Esophagus (tissue), 2 donors: Measurements from ENCODE around the gene MMD2. TPM values are rescaled to one million over a fixed set of nuclear protein-coding genes. Genes with fewer than 3 reads are reported as not detected.

Source experiments
- H3K27ac ChIP-seq, 2 donors: one replicate each; pipeline ENCODE4 v1.5.1; 2013; ENCODE audit warnings: low read depth in 2 of 2, mild to moderate bottlenecking in 2 of 2, inconsistent platforms in 1 of 2, low read length in 1 of 2, moderate library complexity in 1 of 2
- H3K27me3 ChIP-seq, 2 donors: one replicate each; pipeline ENCODE4 v1.6.1; 2013; ENCODE audit warnings: low read length in 2 of 2, control low read depth in 1 of 2, mild to moderate bottlenecking in 1 of 2; ENCODE audit not compliant: insufficient read depth in 2 of 2, control insufficient read depth in 1 of 2
- H3K36me3 ChIP-seq, 2 donors: one replicate each; pipeline ENCODE4 v1.6.1; 2013; ENCODE audit warnings: low read length in 1 of 2; ENCODE audit not compliant: control insufficient read depth in 2 of 2, insufficient read depth in 2 of 2
- H3K4me1 ChIP-seq, 2 donors: one replicate each; pipeline ENCODE4 v1.6.1; 2013; ENCODE audit warnings: low read length in 1 of 2; ENCODE audit not compliant: control insufficient read depth in 2 of 2, insufficient read depth in 2 of 2
- H3K4me3 ChIP-seq, 2 donors: one replicate each; pipeline ENCODE4 v1.5.1; 2013; ENCODE audit warnings: low read length in 2 of 2, mild to moderate bottlenecking in 2 of 2, low read depth in 1 of 2, moderate library complexity in 1 of 2
- H3K9me3 ChIP-seq, 2 donors: one replicate each; pipeline ENCODE4 v1.6.1; 2013; ENCODE audit warnings: mild to moderate bottlenecking in 2 of 2, low read depth in 1 of 2, low read length in 1 of 2, moderate library complexity in 1 of 2; ENCODE audit not compliant: control insufficient read depth in 2 of 2, insufficient read depth in 1 of 2
- WGBS, 2 donors: extraction: QIAGEN DNeasy Blood & Tissue Kit; methylation state at CpG; one replicate each; pipeline ENCODE4 v1.1.7; 2013; 5-methylcytosine and 5-hydroxymethylcytosine counted together
- polyA plus RNA-seq, 2 donors: library from polyadenylated mRNA; stranded (reverse); fragments of 200-250 nt; gene quantifications; one replicate each; pipeline ENCODE4 v1.2.3, GENCODE V29; 2013
- donor health status: healthy with polysubstance abuse.
- donor health status: Bipolar disorder and iron deficiency.

MMD2 gene, protein sequence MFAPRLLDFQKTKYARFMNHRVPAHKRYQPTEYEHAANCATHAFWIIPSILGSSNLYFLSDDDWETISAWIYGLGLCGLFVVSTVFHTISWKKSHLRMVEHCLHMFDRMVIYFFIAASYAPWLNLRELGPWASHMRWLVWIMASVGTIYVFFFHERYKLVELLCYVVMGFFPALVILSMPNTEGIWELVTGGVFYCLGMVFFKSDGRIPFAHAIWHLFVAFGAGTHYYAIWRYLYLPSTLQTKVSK
- not detected for polyA plus RNA-seq

DNA sequence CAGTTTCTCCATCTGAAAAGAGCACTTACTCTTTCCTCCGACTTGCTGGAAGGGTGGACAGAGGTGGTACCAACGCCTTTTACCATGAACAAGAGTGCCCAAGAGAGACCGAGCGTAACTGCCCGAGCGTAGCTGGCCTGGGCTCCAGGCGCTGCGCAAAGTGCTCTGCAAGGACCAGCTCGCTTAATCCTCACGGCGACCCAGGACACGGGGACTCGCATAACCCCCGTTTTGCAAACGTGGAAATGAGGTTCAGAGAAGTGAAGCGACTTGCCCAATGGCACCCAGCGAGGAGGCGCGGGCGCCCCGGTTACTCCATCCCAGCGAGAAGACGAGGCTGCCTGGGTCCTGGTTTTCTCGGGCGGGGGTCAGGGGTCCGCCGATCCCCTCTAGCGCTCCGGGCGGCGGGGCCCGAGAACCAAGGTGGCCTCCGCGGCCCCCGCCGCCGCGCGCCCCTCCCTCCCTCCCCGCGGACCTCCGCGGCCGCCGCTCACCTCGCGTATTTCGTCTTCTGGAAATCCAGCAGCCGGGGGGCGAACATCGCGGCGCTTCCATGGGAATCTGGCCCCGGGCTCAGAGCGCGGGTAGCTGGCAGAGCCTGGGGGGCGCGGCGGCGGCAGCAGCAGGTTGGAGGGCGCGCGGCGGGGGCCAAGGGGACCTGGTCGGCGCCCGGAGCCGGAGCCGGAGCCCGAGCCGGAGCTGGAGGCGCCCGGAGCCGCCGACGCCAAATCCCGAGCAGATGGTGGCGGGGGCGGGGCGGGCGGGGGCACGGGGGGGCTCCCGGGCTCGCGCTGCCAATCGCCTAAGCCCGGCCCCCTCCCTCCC is at the start of gene MMD2:
Gene MMD2 (minus strand): TSS at position 711 of the 825 bp plus-strand sequence. CDS start 170 bp downstream, at position 541.
- peak within 1 kb of the TSS in 1 of 2 donors; percentile 40 for H3K4me3 ChIP-seq
- H3K36me3 ChIP-seq = no peaks in the 10 kb centered on the region
- H3K4me1 ChIP-seq = no peaks in the 10 kb centered on the region
- H3K9me3 ChIP-seq = no peaks in the 10 kb centered on the region
- 5% methylated on average over 53 to 87 of the region's 87 CpGs for WGBS, 2 donors
- no peak within 1 kb of the TSS for H3K27ac ChIP-seq
- peaks cover 0 to 3% of the 10 kb centered on the region in 2 donors for H3K27me3 ChIP-seq

DNA sequence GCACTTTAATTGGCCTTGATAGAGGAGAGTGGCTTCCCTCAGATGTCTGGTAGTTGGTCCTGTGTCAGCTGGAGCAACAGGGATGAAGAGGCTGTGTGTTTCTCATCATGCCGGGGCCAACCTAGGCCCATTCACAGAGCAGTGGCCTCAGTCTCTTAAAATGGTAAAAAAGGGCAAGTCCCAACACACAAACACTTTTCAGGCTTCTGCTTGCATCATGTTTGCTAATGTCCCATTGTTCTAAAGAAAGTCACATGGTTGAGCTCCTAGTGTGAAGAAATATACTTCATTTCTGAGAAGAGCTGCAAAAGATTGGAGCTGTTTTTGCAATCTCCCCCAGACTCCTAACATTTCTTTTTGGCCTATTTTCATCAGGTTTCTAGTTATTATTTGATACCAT is 46.1 kb upstream of the MMD2 start:
- Histone ChIP-seq H3K36me3 (no peaks in the 10 kb centered on the region), H3K27ac (no peak overlapping the region)
- 47 to 71% methylated on average over 1 of the region's 1 CpG for WGBS, 2 donors

DNA sequence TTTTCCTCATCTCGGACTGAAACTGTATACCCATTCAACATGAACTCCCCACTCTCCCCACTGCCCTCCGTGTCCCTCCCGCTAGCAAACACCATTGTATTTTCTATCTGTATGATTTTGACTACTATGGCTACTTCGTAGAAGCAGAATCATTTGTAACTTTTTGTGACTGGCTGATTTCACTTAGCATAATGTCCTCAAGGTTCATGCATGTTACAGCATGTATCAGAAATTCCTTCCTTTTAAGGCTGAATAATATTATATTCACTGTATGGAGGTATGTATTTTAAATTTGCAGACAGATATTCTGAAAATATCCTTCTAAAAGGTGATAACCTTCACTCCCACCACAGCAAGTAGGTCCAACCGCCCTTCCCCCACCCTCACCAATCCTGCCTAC is 42.9 kb upstream of the MMD2 start:
- Histone ChIP-seq H3K9me3 (no peaks in the 10 kb centered on the region), H3K36me3 (peaks cover 0 to 6% of the 10 kb centered on the region in 2 donors), H3K4me3 (no peak overlapping the region), H3K4me1 (no peaks in the 10 kb centered on the region), H3K27me3 (no peaks in the 10 kb centered on the region), H3K27ac (peak overlapping the region in 1 of 2 donors; percentile 13)
- 65 to 71% methylated on average over 5 of the region's 5 CpGs for WGBS, 2 donors

More for the DNA sequence above, 46.1 kb upstream of the MMD2 start:
- Histone ChIP-seq H3K9me3 (no peaks in the 10 kb centered on the region), H3K4me1 (no peaks in the 10 kb centered on the region), H3K27me3 (no peaks in the 10 kb centered on the region), H3K4me3 (no peak overlapping the region)

DNA sequence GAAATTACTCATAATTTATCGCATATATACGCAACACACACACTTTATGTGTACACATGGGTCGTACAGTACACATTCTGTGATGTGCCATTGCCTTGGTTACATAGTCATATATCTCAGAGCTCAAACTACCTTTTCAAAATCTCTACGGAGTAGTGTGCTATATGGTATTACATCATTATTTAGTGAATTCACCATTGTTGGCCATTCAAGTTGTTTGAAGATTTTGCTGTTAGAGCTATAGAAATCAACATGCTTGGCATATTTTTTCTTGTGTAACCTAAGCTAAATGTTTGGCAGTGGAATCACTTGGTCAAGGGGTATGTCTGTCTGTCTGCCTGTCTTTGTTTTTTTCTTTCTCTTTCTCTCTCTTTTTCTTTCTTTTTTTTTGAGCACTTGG is 42.0 kb upstream of the MMD2 start:
- Histone ChIP-seq H3K9me3 (no peaks in the 10 kb centered on the region), H3K27me3 (no peaks in the 10 kb centered on the region), H3K4me3 (no peak overlapping the region), H3K36me3 (peaks cover 0 to 14% of the 10 kb centered on the region in 2 donors), H3K27ac (no peak overlapping the region), H3K4me1 (no peaks in the 10 kb centered on the region)
- 85 to 90% methylated on average over 4 of the region's 4 CpGs for WGBS, 2 donors

DNA sequence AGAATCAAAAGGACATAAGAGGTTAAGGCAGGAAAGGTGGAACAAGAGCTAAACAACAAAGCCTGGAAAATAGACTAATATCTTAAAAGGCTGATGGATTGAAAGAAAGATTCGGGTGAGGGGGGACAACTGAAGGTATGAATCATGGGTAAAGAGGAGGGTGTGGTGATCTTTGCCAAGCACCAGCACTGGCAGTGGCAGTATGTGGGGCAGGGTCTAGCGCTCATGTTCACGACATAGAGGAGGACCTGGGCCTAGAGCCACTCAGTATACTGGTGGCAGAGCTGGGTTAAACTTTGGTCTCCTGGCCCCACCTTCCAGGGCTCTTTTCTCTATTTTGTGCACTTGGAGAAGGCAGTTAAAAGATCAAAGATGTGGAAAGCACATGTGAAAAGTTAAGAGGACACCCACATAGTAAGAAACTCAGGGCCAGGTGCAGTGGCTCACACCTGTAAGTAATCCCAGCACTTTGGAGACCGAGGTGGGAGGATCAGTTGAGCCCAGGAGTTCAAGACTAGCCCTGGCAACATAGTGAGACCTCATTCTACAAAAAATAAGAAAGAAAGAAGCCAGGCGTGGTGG is 40.5 kb upstream of the MMD2 start:
- Histone ChIP-seq H3K4me3 (no peak overlapping the region), H3K9me3 (no peaks in the 10 kb centered on the region), H3K36me3 (peaks cover 0 to 26% of the 10 kb centered on the region in 2 donors), H3K27ac (no peak overlapping the region), H3K4me1 (no peaks in the 10 kb centered on the region), H3K27me3 (no peaks in the 10 kb centered on the region)
- WGBS, 2 donors = 92 to 95% methylated on average over 5 of the region's 5 CpGs

DNA sequence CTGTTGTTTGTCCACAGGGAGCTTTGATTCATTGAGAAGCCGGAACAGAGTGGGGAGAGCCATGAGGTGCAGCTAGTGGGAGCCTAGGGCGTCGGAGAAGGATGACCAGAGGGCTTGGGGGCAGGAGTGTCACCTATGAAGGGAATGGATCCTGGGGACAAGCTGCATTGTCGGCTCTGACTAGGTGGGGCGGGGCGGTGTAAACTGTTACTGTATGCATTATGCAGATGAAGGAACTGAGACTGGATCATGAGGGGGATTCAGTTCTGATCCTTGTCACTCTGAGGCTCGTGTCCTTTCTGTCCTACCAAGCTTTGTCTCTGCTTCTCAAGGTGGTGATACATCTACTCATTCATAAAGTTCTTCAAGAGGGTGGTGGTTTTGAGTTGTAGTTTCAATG is 39.9 kb upstream of the MMD2 start:
- H3K4me3 ChIP-seq = no peak overlapping the region
- WGBS, 2 donors = 90 to 92% methylated on average over 7 of the region's 7 CpGs
- no peak overlapping the region for H3K27ac ChIP-seq
- H3K4me1 ChIP-seq = no peaks in the 10 kb centered on the region
- H3K27me3 ChIP-seq = no peaks in the 10 kb centered on the region
- H3K36me3 ChIP-seq = peaks cover 0 to 27% of the 10 kb centered on the region in 2 donors
- H3K9me3 ChIP-seq = no peaks in the 10 kb centered on the region

DNA sequence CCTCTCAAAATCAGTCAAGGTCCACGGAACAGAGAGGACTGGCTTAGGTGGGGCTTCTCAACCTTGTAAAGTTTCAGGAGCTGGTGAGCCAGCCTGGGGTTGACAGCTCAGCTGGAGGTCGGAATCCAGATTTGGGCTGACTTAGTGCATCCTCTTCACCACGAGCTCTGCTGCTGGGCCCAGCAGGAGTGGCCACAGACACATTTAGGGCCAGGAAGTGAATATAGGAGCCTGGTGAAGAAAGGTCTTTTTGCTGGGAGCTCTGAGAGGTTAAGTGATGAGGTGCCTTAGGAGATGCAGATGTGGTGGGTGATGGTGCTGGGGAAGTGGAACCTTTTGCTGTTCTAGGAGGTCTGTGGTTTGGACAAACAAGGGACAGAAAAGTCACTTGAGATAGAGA is 39.3 kb upstream of the MMD2 start:
- no peaks in the 10 kb centered on the region for H3K27me3 ChIP-seq
- no peak overlapping the region for H3K4me3 ChIP-seq
- no peaks in the 10 kb centered on the region for H3K9me3 ChIP-seq
- H3K36me3 ChIP-seq = peaks cover 2 to 32% of the 10 kb centered on the region in 2 donors
- WGBS, 2 donors = 93% methylated on average over 3 of the region's 3 CpGs
- H3K4me1 ChIP-seq = peaks cover 0 to 3% of the 10 kb centered on the region in 2 donors
- H3K27ac ChIP-seq = no peak overlapping the region

DNA sequence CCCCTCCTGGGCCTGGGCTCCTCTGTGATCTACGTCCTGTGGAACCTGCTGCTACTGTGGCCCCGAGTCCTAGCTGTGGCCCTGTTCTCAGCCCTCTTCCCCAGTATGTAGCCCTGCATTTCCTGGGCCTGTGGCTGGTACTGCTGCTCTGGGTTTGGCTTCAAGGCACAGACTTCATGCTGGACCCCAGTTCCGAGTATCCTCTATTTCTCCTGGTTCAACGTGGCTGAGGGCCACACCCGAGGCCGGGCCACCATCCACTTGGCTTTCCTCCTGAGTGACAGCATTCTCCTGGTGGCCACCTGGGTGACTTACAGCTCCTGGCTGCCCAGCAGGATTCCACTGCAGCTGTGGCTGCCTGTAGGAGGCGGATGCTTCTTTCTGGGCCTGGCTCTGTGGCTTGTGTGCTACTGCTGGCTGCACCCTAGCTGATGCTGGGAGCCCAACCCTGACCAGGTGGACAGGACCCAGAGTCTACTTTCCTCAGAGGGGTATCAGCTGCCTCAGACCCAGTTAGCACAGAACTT is 37.8 kb upstream of the MMD2 start:
- WGBS, 2 donors = 87 to 90% methylated on average over 7 of the region's 7 CpGs
- no peaks in the 10 kb centered on the region for H3K9me3 ChIP-seq
- H3K36me3 ChIP-seq = peaks cover 7 to 33% of the 10 kb centered on the region in 2 donors
- H3K27me3 ChIP-seq = no peaks in the 10 kb centered on the region
- H3K4me3 ChIP-seq = no peak overlapping the region
- H3K4me1 ChIP-seq = peaks cover 0 to 3% of the 10 kb centered on the region in 2 donors
- no peak overlapping the region for H3K27ac ChIP-seq

DNA sequence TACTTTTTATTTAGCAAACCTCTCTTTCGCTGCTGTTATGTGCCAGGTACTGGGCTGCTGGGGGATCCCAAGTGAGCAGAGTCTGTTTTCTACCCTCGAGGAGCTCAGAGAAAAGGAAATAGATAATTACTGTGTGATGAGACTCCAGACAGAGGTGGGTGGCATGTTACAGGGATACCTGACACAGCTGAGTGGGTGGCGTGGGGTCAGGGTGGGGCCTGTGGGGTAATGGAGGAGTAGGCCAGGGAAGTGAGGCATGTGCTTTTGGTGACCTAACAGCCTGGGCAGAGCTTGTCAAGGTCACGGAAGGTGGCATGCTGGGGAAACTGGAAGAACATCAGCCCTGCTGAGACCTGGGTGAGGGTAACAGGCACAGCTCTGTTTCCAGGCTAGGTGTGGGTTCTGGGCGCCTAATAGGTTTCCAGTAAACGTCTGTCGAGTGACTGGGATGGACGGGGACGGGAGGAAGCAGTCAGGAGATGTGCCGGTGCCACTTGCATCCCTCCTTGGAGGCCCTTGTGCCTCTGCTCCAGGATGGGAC is 36.5 kb upstream of the MMD2 start:
- H3K27ac ChIP-seq = no peak overlapping the region
- H3K4me1 ChIP-seq = peaks cover 0 to 3% of the 10 kb centered on the region in 2 donors
- 91 to 93% methylated on average over 10 of the region's 10 CpGs for WGBS, 2 donors
- no peak overlapping the region for H3K4me3 ChIP-seq
- H3K36me3 ChIP-seq = peaks cover 7 to 33% of the 10 kb centered on the region in 2 donors
- H3K27me3 ChIP-seq = no peaks in the 10 kb centered on the region
- H3K9me3 ChIP-seq = no peaks in the 10 kb centered on the region
